Measurements from ENCODE around the gene DCBLD2.

- TF ChIP-seq ZNF507 (tag; conservative IDR thresholded peaks at IDR 0.05) = no peak
- TF ChIP-seq MXI1 (IDR thresholded peaks at IDR 0.05; ENCODE audit: low read depth, low read length) = no peak
- no peak for TF ChIP-seq MAX (CRISPR knock-in tag; IDR thresholded peaks at IDR 0.05)
- no peak for TF ChIP-seq SREBF1 (IDR thresholded peaks at IDR 0.05; ENCODE audit: borderline replicate concordance, low read depth, low read length)
- TF ChIP-seq NFXL1 (CRISPR knock-in tag; IDR thresholded peaks at IDR 0.05) = no peak
- no peak for TF ChIP-seq BRCA1 (IDR thresholded peaks at IDR 0.05)
- TF ChIP-seq BRCA1 (CRISPR knock-in tag; IDR thresholded peaks at IDR 0.05) = no peak
Observed at GRCh38 chr3:98894791-98895576, 6.5 kb downstream of the DCBLD2 start.
